HCT116 (cell line): ENCODE measurements around the gene TFCP2. TPM values are rescaled to one million over a fixed set of nuclear protein-coding genes. Genes with fewer than 3 reads are reported as not detected.

Experiments used
- ATAC-seq: fragments of 200-7000 bp; cut with Tn5 transposase; 2 replicates; pipeline ENCODE4 v1.9.1; 2020; ENCODE audit warnings: mild to moderate bottlenecking, moderate library complexity
- BruUV-seq: library from RNA; stranded (reverse); fragments of 400-500 nt; replicated peaks from 2 replicates; lab custom pipeline; 2021; lab: Mats Ljungman, UMichigan
- CTCF ChIA-PET: fragments of 300-600 bp; sonication (Branson Sonifier 250); formaldehyde crosslinking; loops from one replicate; lab custom pipeline; 2021; ENCODE audit warnings: antibody characterized with exemption; lab: Charles Lee
- POLR2A ChIA-PET: fragments of 300-600, 350-600 bp; sonication (Branson Sonifier 250); formaldehyde crosslinking; loops from one replicate; lab custom pipeline; 2021; ENCODE audit warnings: antibody characterized with exemption; lab: Charles Lee
- RAD21 ChIA-PET, 2 experiments: fragments of 300-600 bp; sonication (Branson Sonifier 250); formaldehyde crosslinking; loops; one replicate each; lab custom pipeline; 2023; ENCODE audit warnings: low total read pairs in 2 of 2; ENCODE audit not compliant: uncharacterized antibody in 2 of 2, unreplicated experiment in 2 of 2, low non-redundant PET in 1 of 2; lab: Charles Lee
- DNase-seq: peaks from one replicate; pipeline ENCODE4 v3.0.0-alpha.2; 2010; ENCODE audit warnings: low read depth, low spot score
- H2AFZ ChIP-seq: fragments of 200-600 bp; shearing (Covaris generic), sonication (generic); 2 replicates; pipeline ENCODE4 v1.6.1; 2017; ENCODE audit warnings: low read depth, mixed run types, mixed read lengths, antibody characterized with exemption, low read length; ENCODE audit not compliant: poor library complexity, severe bottlenecking
- H3K27ac ChIP-seq: 2 replicates; pipeline ENCODE4 v1.5.1; 2012; ENCODE audit warnings: low read depth, low read length
- H3K27me3 ChIP-seq: fragments of 200-600 bp; sonication (generic); 2 replicates; pipeline ENCODE4 v1.6.1; 2016; ENCODE audit warnings: mixed run types, low read length, mixed read lengths; ENCODE audit not compliant: insufficient read depth
- H3K36me3 ChIP-seq, 2 experiments: fragments of 200-500 bp in 1 of 2; fragments of 200-600 bp in 1 of 2; sonication (Bioruptor generic) in 1 of 2; sonication (generic) in 1 of 2; 2 replicates each; pipeline versions ENCODE4 v1.5.1 to v1.6.1; 2014 to 2016; ENCODE audit warnings: low read length in 2 of 2, inconsistent platforms in 1 of 2, mixed read lengths in 1 of 2, mixed run types in 1 of 2; ENCODE audit not compliant: insufficient read depth in 2 of 2, control insufficient read depth in 1 of 2
- H3K4me1 ChIP-seq, 2 experiments: fragments of 200-600 bp in 1 of 2; sonication (generic) in 1 of 2; 2 replicates each; pipeline versions ENCODE4 v1.5.1 to v1.6.1; 2012 to 2017; ENCODE audit warnings: low read length in 2 of 2, inconsistent platforms in 1 of 2, mild to moderate bottlenecking in 1 of 2, mixed read lengths in 1 of 2, mixed run types in 1 of 2, moderate library complexity in 1 of 2; ENCODE audit not compliant: insufficient read depth in 2 of 2, control insufficient read depth in 1 of 2
- H3K4me2 ChIP-seq: fragments of 200-600 bp; sonication (generic); 2 replicates; pipeline ENCODE4 v1.6.1; 2017; ENCODE audit warnings: mixed run types, low read length, mixed read lengths
- H3K4me3 ChIP-seq, 2 experiments: fragments of 200-600 bp in 1 of 2; sonication (generic) in 1 of 2; replicated peaks in 1 of 2; 2 replicates each; pipeline ENCODE4 v1.5.1; 2011 to 2016; ENCODE audit warnings: low read length in 2 of 2, control low read depth in 1 of 2, low read depth in 1 of 2, mild to moderate bottlenecking in 1 of 2, mixed read lengths in 1 of 2, mixed run types in 1 of 2
- H3K79me2 ChIP-seq: fragments of 200-600 bp; sonication (generic); 2 replicates; pipeline ENCODE4 v1.6.1; 2017; ENCODE audit warnings: mild to moderate bottlenecking, mixed run types, low read length, moderate library complexity, mixed read lengths; ENCODE audit not compliant: insufficient read depth
- H3K9ac ChIP-seq: fragments of 200-600 bp; sonication (generic); 2 replicates; pipeline ENCODE4 v1.6.1; 2016; ENCODE audit warnings: low read length, mixed read lengths
- H3K9me2 ChIP-seq: fragments of 200-600 bp; sonication (generic), shearing (Covaris generic); 2 replicates; pipeline ENCODE4 v1.6.1; 2017; ENCODE audit warnings: mixed run types, mild to moderate bottlenecking, moderate library complexity; ENCODE audit not compliant: insufficient read depth
- H3K9me3 ChIP-seq, 2 experiments: fragments of 200-500 bp in 1 of 2; fragments of 200-600 bp in 1 of 2; sonication (Bioruptor generic) in 1 of 2; sonication (generic) in 1 of 2; 2 replicates each; pipeline ENCODE4 v1.6.1; 2014 to 2017; ENCODE audit warnings: low read length in 2 of 2, mixed read lengths in 2 of 2, inconsistent platforms in 1 of 2, low read depth in 1 of 2, mild to moderate bottlenecking in 1 of 2, mixed run types in 1 of 2, moderate library complexity in 1 of 2; ENCODE audit not compliant: control insufficient read depth in 1 of 2, insufficient read depth in 1 of 2
- H4K20me1 ChIP-seq: fragments of 200-600 bp; sonication (generic), shearing (Covaris generic); 2 replicates; pipeline ENCODE4 v1.6.1; 2017; ENCODE audit warnings: mixed run types, mild to moderate bottlenecking, moderate library complexity; ENCODE audit not compliant: insufficient read depth
- ATF3 ChIP-seq: IDR thresholded peaks from 2 replicates; pipeline ENCODE4 v1.6.1; 2012
- CTCF ChIP-seq, 3 experiments: fragments of 200-600 bp in 1 of 3; sonication (generic) in 1 of 3; IDR thresholded peaks in 2 of 3; conservative IDR thresholded peaks in 1 of 3; 2 replicates each; pipeline ENCODE4 v1.5.1; 2012 to 2017; ENCODE audit warnings: low read depth in 2 of 3, low read length in 2 of 3, antibody characterized with exemption in 1 of 3, borderline replicate concordance in 1 of 3, control low read depth in 1 of 3, mild to moderate bottlenecking in 1 of 3, mixed read lengths in 1 of 3, mixed run types in 1 of 3, moderate library complexity in 1 of 3; ENCODE audit not compliant: insufficient read depth in 1 of 3
- EGR1 ChIP-seq: IDR thresholded peaks from 2 replicates; pipeline ENCODE4 v1.6.1; 2012; ENCODE audit warnings: low read depth
- MAX ChIP-seq: IDR thresholded peaks from 2 replicates; pipeline ENCODE4 v1.6.1; 2012
- POLR2AphosphoS5 ChIP-seq: IDR thresholded peaks from 2 replicates; pipeline ENCODE4 v1.6.1; 2011; ENCODE audit warnings: mild to moderate bottlenecking, low read depth, low read length, moderate library complexity
- RAD21 ChIP-seq: IDR thresholded peaks from 2 replicates; pipeline ENCODE4 v1.6.1; 2012; ENCODE audit warnings: low read depth, mild to moderate bottlenecking
- TCF7L2 ChIP-seq: IDR thresholded peaks from 2 replicates; pipeline ENCODE4 v1.7.0; 2011; ENCODE audit warnings: borderline replicate concordance, inconsistent platforms; ENCODE audit not compliant: insufficient read depth, insufficient read length; ENCODE audit errors: extremely low read depth
- ZFX ChIP-seq: fragments of 450-650 bp; IDR thresholded peaks from 2 replicates; pipeline ENCODE4 v1.6.1; 2017
- intact Hi-C: fragments of 100-400 bp; cut with micrococcal nuclease; formaldehyde crosslinking; loops from 2 replicates; pipeline ENCODE4 v1.10.0; 2022
- total RNA-seq: library from RNA; stranded (reverse); gene quantifications from one replicate; pipeline ENCODE4 v1.2.1, GENCODE V29; 2021; ENCODE audit not compliant: unreplicated experiment

Gene TFCP2
- total RNA-seq, 1 experiment from 2014 or later = 31.6 TPM

GRCh38 chr12:51217133-51217967, 44.4 kb upstream of the TFCP2 start:
- no peaks in the 10 kb centered on the region for H3K9me3 ChIP-seq
- no TSS peak for BruUV-seq
- H3K27ac ChIP-seq = peak overlapping the region; percentile 54; the same call in 1 of the 2 replicates
- H4K20me1 ChIP-seq = no peaks in the 10 kb centered on the region
- H2AFZ ChIP-seq = no peak overlapping the region
- DNase-seq (no peak), ATAC-seq (peak; percentile 58)
- H3K4me2 ChIP-seq = peak overlapping the region; percentile 90
- H3K79me2 ChIP-seq = no peaks in the 10 kb centered on the region
- peak overlapping the region; percentile 81 for H3K9ac ChIP-seq
- H3K36me3 ChIP-seq = no peaks in the 10 kb centered on the region
- peaks cover 6 to 24% of the 10 kb centered on the region in 2 experiments; a peak in 3 of 4 replicates for H3K4me1 ChIP-seq
- intact Hi-C loops = loop anchor here (2.0 to 10.0 kb wide), 2 partner anchors 45 to 133 kb away; partner anchors contain the start of genes CSRNP2 and TFCP2
- no peaks in the 10 kb centered on the region for H3K27me3 ChIP-seq
- H3K4me3 ChIP-seq = peak overlapping the region; percentile 62 to 64
- POLR2A ChIA-PET = interaction anchor here (0.6 to 2.4 kb wide), 8 partner anchors 10 to 1870 kb away, joined by 3 to 16 read pairs (median 6); partner anchors contain the start of genes CSRNP2, DAZAP2 and TFCP2
- RAD21 ChIA-PET = interaction anchor here (0.6 to 1.3 kb wide), 5 partner anchors 21 to 190 kb away, joined by 3 to 6 read pairs (median 5); partner anchors contain the start of gene DAZAP2 (in 1 of the 2)
- no peaks in the 10 kb centered on the region for H3K9me2 ChIP-seq
- CTCF ChIA-PET = interaction anchor here (0.6 to 1.9 kb wide), 14 partner anchors 13 to 1277 kb away, joined by 3 to 10 read pairs (median 4); partner anchors contain the start of gene DAZAP2
- TF ChIP-seq CTCF (IDR thresholded peaks at IDR 0.05 in 2 of 3, conservative IDR thresholded peaks at IDR 0.05 in 1 of 3; ENCODE audit: borderline replicate concordance in 1 of 3, insufficient read depth in 1 of 3, low read depth in 2 of 3, low read length in 2 of 3) (0 out of 6 replicates have a peak, but pooled peaks of 2 of the 3 experiments have one; percentile 5 to 10), POLR2AphosphoS5 (peak; percentile 28; the same call in 1 of the 2 replicates), RAD21 (peak; percentile 38), ATF3 (no peak), MAX (no peak), EGR1 (no peak), ZFX (peak; percentile 20; the same call in 1 of the 2 replicates), TCF7L2 (no peak)
